Karpas-422 (cell line): ENCODE data around the gene NAGA. TPM values are rescaled to one million over a fixed set of nuclear protein-coding genes. Genes with fewer than 3 reads are reported as not detected.
"Not testable (repeated sequence)": the region's sequence is repeated elsewhere in the genome, so short reads cannot be mapped to it uniquely, and the experiment has no call there.

ENCODE experiments used
- DNase-seq: peaks from one replicate; pipeline ENCODE4 v3.0.0-alpha.2; 2015
- H2AFZ ChIP-seq: fragments of 200-600 bp; sonication (generic); 2 replicates; pipeline ENCODE4 v1.6.1; 2014; ENCODE audit warnings: antibody characterized with exemption, low read length, mixed read lengths
- H3K27ac ChIP-seq: fragments of 200-600 bp; sonication (generic); 2 replicates; pipeline ENCODE4 v1.5.1; 2014; ENCODE audit warnings: mild to moderate bottlenecking, low read length, moderate library complexity
- H3K27me3 ChIP-seq: fragments of 200-600 bp; sonication (generic); 2 replicates; pipeline ENCODE4 v1.6.1; 2014; ENCODE audit warnings: low read length, mixed read lengths
- H3K36me3 ChIP-seq: fragments of 200-600 bp; sonication (generic); 2 replicates; pipeline ENCODE4 v1.6.1; 2014; ENCODE audit warnings: low read length, mixed read lengths; ENCODE audit not compliant: insufficient read depth
- H3K4me1 ChIP-seq: fragments of 200-600 bp; sonication (generic); 2 replicates; pipeline ENCODE4 v1.6.1; 2014; ENCODE audit warnings: mild to moderate bottlenecking, low read length, mixed read lengths
- H3K4me2 ChIP-seq: fragments of 200-600 bp; sonication (generic); 2 replicates; pipeline ENCODE4 v1.6.1; 2014; ENCODE audit warnings: low read length, low read depth, mild to moderate bottlenecking; ENCODE audit not compliant: poor library complexity, severe bottlenecking
- H3K4me3 ChIP-seq: fragments of 200-600 bp; sonication (generic); 2 replicates; pipeline ENCODE4 v1.5.1; 2014; ENCODE audit warnings: mild to moderate bottlenecking, antibody characterized with exemption, low read length, mixed read lengths
- H3K79me2 ChIP-seq: fragments of 200-600 bp; sonication (generic); 2 replicates; pipeline ENCODE4 v1.6.1; 2014; ENCODE audit warnings: mild to moderate bottlenecking, low read length, mixed read lengths
- H3K9ac ChIP-seq: fragments of 200-600 bp; sonication (generic); 2 replicates; pipeline ENCODE4 v1.6.0; 2014; ENCODE audit warnings: low read length
- H3K9me2 ChIP-seq: fragments of 200-600 bp; sonication (generic), shearing (Covaris generic); replicated peaks from 2 replicates; pipeline ENCODE4 v1.6.0; 2014; ENCODE audit warnings: mild to moderate bottlenecking, low read length, moderate library complexity; ENCODE audit not compliant: insufficient read depth
- H3K9me3 ChIP-seq: fragments of 300-700, 200-600 bp; sonication (generic); 2 replicates; pipeline ENCODE4 v1.6.1; 2014; ENCODE audit warnings: low read length, mixed read lengths
- H4K20me1 ChIP-seq: fragments of 200-600 bp; sonication (generic); 2 replicates; pipeline ENCODE4 v1.6.1; 2014; ENCODE audit warnings: mild to moderate bottlenecking, antibody characterized with exemption, low read length, low read depth; ENCODE audit not compliant: insufficient read depth
- total RNA-seq: library from RNA; depleted of rRNA; stranded (reverse); fragments of >200 nt; shearing (Covaris generic); gene quantifications from 2 replicates; pipeline ENCODE4 v1.2.3, GENCODE V29; 2014; ENCODE audit warnings: low replicate concordance

Gene NAGA
- total RNA-seq, 1 experiment from 2014 or later, result 26.1 TPM

DNA sequence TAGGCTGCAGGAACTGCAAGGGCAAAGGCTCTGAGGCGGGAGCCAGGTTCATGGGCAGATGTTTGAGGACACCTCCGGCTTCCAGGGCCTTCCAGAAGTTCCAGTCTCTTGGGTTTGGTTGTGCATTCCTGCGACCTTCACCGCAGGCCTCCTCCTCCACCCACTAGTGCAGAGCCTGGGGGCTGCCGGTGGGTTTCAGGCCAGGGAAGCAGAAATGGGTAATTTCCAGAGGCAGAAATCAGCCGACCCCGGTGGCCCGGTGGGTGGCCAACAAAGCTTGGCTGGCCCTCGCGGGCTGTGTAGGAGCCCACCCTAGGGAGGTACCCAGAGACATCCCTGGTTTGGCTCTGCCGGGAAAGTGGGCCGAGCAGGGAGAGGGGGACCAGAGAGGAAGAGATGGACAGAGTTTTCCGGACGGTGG is 3.0 kb upstream of the NAGA start:
- no peak for DNase-seq
- Histone ChIP-seq H3K4me2 (no peak overlapping the region), H3K9ac (no peak overlapping the region), H3K27me3 (no peaks in the 10 kb centered on the region), H3K9me2 (no peaks in the 10 kb centered on the region), H2AFZ (no peak overlapping the region), H3K27ac (no peak overlapping the region), H3K4me1 (peaks cover 25% of the 10 kb centered on the region), H3K79me2 (peaks cover 7% of the 10 kb centered on the region), H3K36me3 (no peaks in the 10 kb centered on the region), H4K20me1 (no peaks in the 10 kb centered on the region), H3K9me3 (no peaks in the 10 kb centered on the region), H3K4me3 (no peak overlapping the region)

DNA sequence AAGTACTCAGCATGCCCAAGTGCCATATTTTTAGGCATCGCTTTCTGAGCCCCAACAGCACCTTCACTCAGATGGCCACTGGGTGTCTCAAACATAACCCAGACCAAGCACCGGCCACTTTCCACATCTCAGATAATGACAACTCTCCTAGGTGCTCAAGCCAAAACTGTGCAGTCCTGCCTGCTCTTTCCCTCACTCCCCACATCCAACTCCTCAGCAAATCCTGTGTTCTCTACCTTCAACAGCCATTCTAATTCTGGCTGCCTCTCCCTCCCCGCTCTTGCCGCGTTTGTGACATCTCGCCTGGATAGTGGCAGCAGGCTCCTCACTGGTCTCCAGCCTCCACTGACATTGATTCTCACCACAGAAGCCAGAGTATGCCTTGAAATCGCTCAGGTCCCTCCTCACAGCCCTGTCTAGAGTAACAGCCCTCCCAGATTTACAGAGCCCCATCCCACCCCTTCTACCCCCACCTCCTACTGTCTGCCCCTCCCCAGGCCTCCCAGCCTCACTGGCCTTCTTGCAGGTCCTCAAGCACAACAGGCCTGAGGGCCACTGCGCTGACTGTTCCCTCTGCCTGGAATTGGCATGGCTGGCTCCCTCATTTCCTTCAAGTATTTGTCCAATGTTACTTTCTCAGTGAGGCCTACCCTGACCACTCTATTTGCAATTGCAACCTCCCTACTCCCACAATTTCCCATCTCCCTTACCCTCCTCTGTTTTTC is 2.2 kb upstream of the NAGA start:
- H3K9me2 ChIP-seq, result no peaks in the 10 kb centered on the region
- H3K4me1 ChIP-seq, result peaks cover 21% of the 10 kb centered on the region
- H3K9me3 ChIP-seq, result no peaks in the 10 kb centered on the region
- H3K36me3 ChIP-seq, result no peaks in the 10 kb centered on the region
- H3K27me3 ChIP-seq, result no peaks in the 10 kb centered on the region
- no peak overlapping the region for H3K4me3 ChIP-seq
- no peak overlapping the region for H2AFZ ChIP-seq
- peaks cover 7% of the 10 kb centered on the region for H3K79me2 ChIP-seq
- no peak for DNase-seq
- no peak overlapping the region for H3K9ac ChIP-seq
- no peak overlapping the region for H3K4me2 ChIP-seq
- H3K27ac ChIP-seq, result no peak overlapping the region
- H4K20me1 ChIP-seq, result no peaks in the 10 kb centered on the region

DNA sequence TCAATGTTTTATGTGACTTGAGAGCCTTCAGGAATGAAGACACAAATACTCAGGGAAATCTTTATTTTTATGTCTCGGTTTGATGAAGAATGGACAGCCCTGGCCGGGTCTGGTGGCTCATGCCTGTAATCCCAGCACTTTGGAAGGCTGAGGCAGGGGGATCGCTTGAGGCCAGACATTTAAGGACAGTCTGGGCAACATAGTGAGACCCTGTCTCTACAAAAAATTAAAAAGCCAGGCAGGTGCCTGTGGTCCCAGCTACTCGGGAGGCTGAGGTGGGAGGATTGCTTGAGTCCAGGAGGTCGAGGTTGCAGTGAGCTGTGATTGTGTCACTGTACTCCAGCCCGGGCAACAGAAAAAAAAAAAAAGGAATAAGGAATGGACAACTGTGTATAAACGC is 896 bp upstream of the NAGA start:
- H3K27ac ChIP-seq, H3K27me3 ChIP-seq, H3K79me2 ChIP-seq, H4K20me1 ChIP-seq, H3K9me2 ChIP-seq, H2AFZ ChIP-seq, H3K9me3 ChIP-seq, H3K36me3 ChIP-seq, DNase-seq: not testable (repeated sequence)
- peaks cover 21% of the 10 kb centered on the region for H3K4me1 ChIP-seq
- H3K4me3 ChIP-seq, result peak overlapping the region; percentile 76
- peak overlapping the region; percentile 80 for H3K9ac ChIP-seq
- H3K4me2 ChIP-seq, result peak overlapping the region; percentile 94

DNA sequence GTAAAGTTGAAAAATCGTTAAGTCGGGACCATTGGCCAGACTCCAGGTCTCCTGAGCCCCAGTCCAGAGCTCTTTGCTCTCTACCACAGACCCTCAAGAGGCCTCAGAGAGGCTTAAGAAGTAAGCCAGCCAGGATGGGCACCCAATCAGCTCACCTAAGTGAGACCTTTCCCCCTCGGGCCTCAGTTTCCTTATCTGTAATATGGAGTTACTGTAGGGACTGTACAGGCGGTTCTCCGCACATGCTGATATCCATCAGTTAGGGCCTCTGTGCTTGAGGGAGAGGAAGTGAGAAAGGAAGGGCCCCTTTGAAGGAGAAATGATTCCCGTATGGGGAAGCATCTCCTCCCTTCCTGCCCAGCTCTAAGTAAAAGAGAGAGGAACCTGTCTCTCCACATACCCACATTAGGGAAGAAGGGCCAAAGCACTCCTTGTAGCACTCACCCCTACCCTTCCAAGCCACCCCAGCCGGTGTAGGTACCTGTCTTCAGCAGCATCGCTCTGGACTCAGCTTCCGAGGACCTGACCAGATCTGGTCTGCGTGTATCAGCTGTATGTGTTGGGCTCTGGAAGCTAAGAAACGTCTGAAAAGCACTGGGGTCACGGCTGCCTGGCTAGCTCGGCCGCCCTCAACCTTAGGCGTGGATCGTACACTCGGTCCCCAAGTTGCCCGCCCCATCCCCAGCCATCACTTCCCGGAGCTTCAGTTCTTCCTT is 653 bp downstream of the NAGA start:
- peak overlapping the region; percentile 76 for H3K4me3 ChIP-seq

DNA sequence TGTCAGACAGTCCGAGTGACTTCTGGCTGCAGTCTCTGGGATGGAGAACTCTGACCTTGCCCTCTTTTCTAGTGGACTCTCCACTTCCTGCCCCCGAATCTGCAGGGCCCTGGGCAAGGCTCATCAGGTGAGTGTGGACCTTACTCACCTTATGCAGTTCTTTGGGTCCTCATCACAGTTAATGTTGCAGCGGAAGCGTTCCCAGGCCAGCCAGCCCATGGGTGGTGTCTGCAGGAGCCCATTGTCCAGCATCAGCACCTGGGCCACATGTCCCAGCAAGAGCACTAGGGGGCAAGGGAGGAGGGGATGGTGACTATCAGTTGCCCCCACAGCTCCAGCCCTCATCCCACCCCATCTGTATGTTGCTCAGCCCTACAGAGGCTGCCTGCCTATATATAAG is 2.3 kb downstream of the NAGA start:
- Histone ChIP-seq H3K4me1 (peaks cover 23% of the 10 kb centered on the region), H3K27ac (no peak overlapping the region), H3K9me2 (no peaks in the 10 kb centered on the region), H3K9ac (no peak overlapping the region), H3K4me3 (no peak overlapping the region), H2AFZ (no peak overlapping the region), H3K79me2 (peaks cover 7% of the 10 kb centered on the region), H3K36me3 (no peaks in the 10 kb centered on the region), H4K20me1 (no peaks in the 10 kb centered on the region), H3K4me2 (no peak overlapping the region), H3K9me3 (no peaks in the 10 kb centered on the region), H3K27me3 (no peaks in the 10 kb centered on the region)
- no peak for DNase-seq

More for the DNA sequence above, 653 bp downstream of the NAGA start:
- Histone ChIP-seq H3K4me1 (peaks cover 23% of the 10 kb centered on the region), H3K9ac (peak overlapping the region; percentile 80), H3K27me3 (no peaks in the 10 kb centered on the region), H4K20me1 (no peaks in the 10 kb centered on the region), H3K9me3 (no peaks in the 10 kb centered on the region), H3K36me3 (no peaks in the 10 kb centered on the region), H3K27ac (peak overlapping the region; percentile 34; the same call in 1 of the 2 replicates), H3K9me2 (no peaks in the 10 kb centered on the region), H2AFZ (peak overlapping the region; percentile 70), H3K79me2 (peaks cover 7% of the 10 kb centered on the region), H3K4me2 (peak overlapping the region; percentile 94)
- no peak for DNase-seq

DNA sequence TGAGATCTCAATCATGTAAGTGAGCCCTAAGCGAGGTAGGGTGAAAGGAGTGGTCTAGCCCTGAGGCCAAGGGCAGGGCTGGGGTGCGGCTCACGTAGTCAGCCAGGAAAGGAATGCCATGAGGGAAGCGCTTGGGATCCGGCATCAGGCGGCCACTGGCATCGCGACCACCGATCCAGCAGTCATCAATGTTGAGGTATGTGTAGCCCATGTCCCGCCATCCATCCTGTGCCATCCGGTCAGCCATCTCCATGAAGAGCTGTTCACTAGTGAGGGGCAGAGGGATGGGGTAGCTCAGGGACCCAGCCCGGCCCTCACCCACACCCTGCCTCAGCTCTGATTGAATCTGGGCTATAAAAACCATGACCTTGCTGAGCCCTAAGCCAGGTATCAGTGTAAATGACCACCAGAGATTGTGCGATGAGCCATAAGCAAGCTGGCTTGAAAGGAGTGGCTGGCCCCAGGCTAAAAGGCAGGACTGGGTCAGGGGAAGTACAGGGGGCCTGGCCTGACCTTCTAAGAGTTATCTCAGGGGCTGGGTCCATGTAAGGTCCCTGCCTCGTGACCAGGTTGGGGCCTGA is 2.9 kb downstream of the NAGA start:
- H4K20me1 ChIP-seq, result no peaks in the 10 kb centered on the region
- H3K9me2 ChIP-seq, result no peaks in the 10 kb centered on the region
- H3K27me3 ChIP-seq, result no peaks in the 10 kb centered on the region
- no peaks in the 10 kb centered on the region for H3K36me3 ChIP-seq
- H3K9me3 ChIP-seq, result no peaks in the 10 kb centered on the region
- peaks cover 23% of the 10 kb centered on the region for H3K4me1 ChIP-seq
- no peak overlapping the region for H3K4me3 ChIP-seq
- no peak overlapping the region for H3K9ac ChIP-seq
- no peak overlapping the region for H3K27ac ChIP-seq
- no peak overlapping the region for H3K4me2 ChIP-seq
- no peak overlapping the region for H2AFZ ChIP-seq
- DNase-seq, result no peak
- H3K79me2 ChIP-seq, result peaks cover 7% of the 10 kb centered on the region

DNA sequence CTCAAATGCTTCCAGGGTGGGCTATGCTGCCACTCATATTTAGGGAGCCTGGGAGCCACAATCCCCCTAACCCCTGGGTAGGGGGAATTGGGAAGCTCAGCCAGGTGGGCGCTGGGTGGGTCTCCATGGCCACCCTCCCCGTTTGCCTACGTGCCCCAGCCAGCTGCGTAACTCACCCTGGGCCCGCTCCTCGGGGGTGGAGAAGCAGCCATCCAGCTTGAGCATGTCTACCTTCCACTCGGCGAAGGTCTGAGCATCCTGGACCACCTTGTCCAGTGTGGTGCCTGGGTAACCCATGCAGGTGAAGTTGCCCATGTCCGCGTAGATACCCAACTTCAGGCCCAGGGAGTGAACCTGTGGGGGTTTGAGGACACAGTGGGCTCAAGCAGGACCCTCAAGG is 3.7 kb downstream of the NAGA start:
- H3K27ac ChIP-seq, result no peak overlapping the region
- no peaks in the 10 kb centered on the region for H4K20me1 ChIP-seq
- H3K9me2 ChIP-seq, result no peaks in the 10 kb centered on the region
- peaks cover 23% of the 10 kb centered on the region for H3K4me1 ChIP-seq
- H3K36me3 ChIP-seq, result no peaks in the 10 kb centered on the region
- no peak overlapping the region for H3K9ac ChIP-seq
- H3K27me3 ChIP-seq, result no peaks in the 10 kb centered on the region
- H3K79me2 ChIP-seq, result peaks cover 7% of the 10 kb centered on the region
- H3K9me3 ChIP-seq, result no peaks in the 10 kb centered on the region
- H2AFZ ChIP-seq, result no peak overlapping the region
- no peak for DNase-seq
- H3K4me2 ChIP-seq, result no peak overlapping the region
- H3K4me3 ChIP-seq, result no peak overlapping the region

DNA sequence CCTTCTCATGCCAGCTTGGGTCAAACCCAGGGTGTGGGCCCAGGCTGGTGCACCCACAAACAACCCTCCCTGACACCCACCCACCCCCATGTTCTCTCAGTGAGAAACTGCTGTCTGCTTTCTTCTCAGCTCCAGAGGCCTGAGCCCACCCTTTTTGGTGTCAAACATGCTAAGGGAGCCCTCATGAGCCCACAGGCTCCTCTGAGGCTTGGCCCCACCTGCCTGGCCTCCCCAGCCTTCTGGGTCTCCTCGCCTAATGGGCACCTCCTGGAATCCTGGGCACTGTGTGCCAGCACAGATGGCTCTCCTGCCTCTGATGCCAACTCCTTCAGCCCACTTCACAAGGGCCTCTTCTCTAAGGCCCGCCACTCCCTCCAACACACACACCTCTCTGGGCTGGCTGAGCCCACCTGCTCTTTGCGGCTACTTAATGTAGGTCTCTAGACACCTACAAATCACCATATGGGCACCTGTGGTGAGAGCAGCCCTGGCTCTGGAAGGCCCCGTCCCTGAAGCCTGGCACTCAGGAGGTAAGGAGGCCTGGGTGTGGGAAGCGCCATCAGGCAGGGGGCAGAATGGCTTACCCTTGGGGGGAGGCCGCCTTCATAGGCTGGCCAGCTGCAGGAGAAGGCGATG is 4.4 kb downstream of the NAGA start:
- Histone ChIP-seq H3K36me3 (peaks cover 2% of the 10 kb centered on the region; the same call in 1 of the 2 replicates), H3K9me2 (no peaks in the 10 kb centered on the region), H4K20me1 (no peaks in the 10 kb centered on the region), H3K79me2 (peaks cover 7% of the 10 kb centered on the region), H3K4me2 (no peak overlapping the region), H3K27me3 (no peaks in the 10 kb centered on the region), H3K9ac (no peak overlapping the region), H3K27ac (no peak overlapping the region), H3K4me3 (no peak overlapping the region), H3K9me3 (no peaks in the 10 kb centered on the region), H2AFZ (no peak overlapping the region), H3K4me1 (peaks cover 18% of the 10 kb centered on the region)
- DNase-seq, result no peak
